Activated T-helper 1 cell treated with anti-CD3 and anti-CD28 coated beads, Interleukin-12 subunit alpha, Interleukin-12 subunit beta, Interleukin-2, Interleukin-4 antibody, amounts not matched to agents 30 ng/mL and 10 ng/mL and 1 ng/mL, durations not matched to agents 14 hours and 24 hours and 36 hours (primary cell): Measurements from ENCODE around the gene KCNQ1. TPM values are rescaled to one million over a fixed set of nuclear protein-coding genes. Genes with fewer than 3 reads are reported as not detected.

Experiments used
- DNase-seq: peaks from one replicate; pipeline ENCODE4 v3.0.0; 2021; ENCODE audit warnings: low spot score
- H3K27ac Mint-ChIP-seq: one replicate; pipeline ENCODE4 v1.8.0; 2021; ENCODE audit warnings: mild to moderate bottlenecking, mixed read lengths
- H3K27me3 Mint-ChIP-seq: one replicate; pipeline ENCODE4 v1.8.0; 2022; ENCODE audit warnings: mild to moderate bottlenecking, moderate library complexity, mixed read lengths; ENCODE audit not compliant: insufficient read depth
- H3K36me3 Mint-ChIP-seq: one replicate; pipeline ENCODE4 v1.8.0; 2021; ENCODE audit warnings: low read depth, mixed read lengths
- H3K4me1 Mint-ChIP-seq: one replicate; pipeline ENCODE4 v1.8.0; 2021; ENCODE audit warnings: low read depth, mixed read lengths
- H3K4me3 Mint-ChIP-seq: one replicate; pipeline ENCODE4 v1.8.0; 2021; ENCODE audit warnings: mild to moderate bottlenecking, moderate library complexity, mixed read lengths
- H3K9me3 Mint-ChIP-seq: one replicate; pipeline ENCODE4 v1.8.0; 2021; ENCODE audit warnings: mixed read lengths
- intact Hi-C: fragments of 100-400 bp; cut with micrococcal nuclease; formaldehyde crosslinking; loops from one replicate; pipeline ENCODE4 v1.15.1; 2024
- total RNA-seq: library from RNA; stranded (reverse); gene quantifications from 2 replicates; pipeline ENCODE4 v1.2.3, GENCODE V29; 2022

KCNQ1 gene
- total RNA-seq, 1 donor from 2014 or later, result 6.4 TPM

- no peaks in the 10 kb centered on the region for H3K36me3 Mint-ChIP-seq
- intact Hi-C loops, result no loop called here
- H3K27ac Mint-ChIP-seq, result no peak overlapping the region
- DNase-seq, result no peak
- H3K4me1 Mint-ChIP-seq, result no peaks in the 10 kb centered on the region
- no peaks in the 10 kb centered on the region for H3K9me3 Mint-ChIP-seq
- no peak overlapping the region for H3K4me3 Mint-ChIP-seq
- H3K27me3 Mint-ChIP-seq, result no peaks in the 10 kb centered on the region
Measured at GRCh38 chr11:2423157-2424025, 21.4 kb upstream of the KCNQ1 start.

GRCh38 chr11:2424811-2425495, 19.9 kb upstream of the KCNQ1 start:
- Mint-ChIP-seq H3K27me3 (no peaks in the 10 kb centered on the region), H3K36me3 (no peaks in the 10 kb centered on the region), H3K4me1 (no peaks in the 10 kb centered on the region), H3K27ac (no peak overlapping the region), H3K9me3 (no peaks in the 10 kb centered on the region), H3K4me3 (no peak overlapping the region)
- intact Hi-C loops, result no loop called here
- DNase-seq, result no peak

GRCh38 chr11:2425506-2425905, 19.3 kb upstream of the KCNQ1 start:
- Mint-ChIP-seq H3K36me3 (no peaks in the 10 kb centered on the region), H3K4me3 (no peak overlapping the region), H3K27ac (no peak overlapping the region), H3K4me1 (no peaks in the 10 kb centered on the region), H3K27me3 (no peaks in the 10 kb centered on the region), H3K9me3 (no peaks in the 10 kb centered on the region)
- no peak for DNase-seq
- intact Hi-C loops, result no loop called here

GRCh38 chr11:2426221-2426620, 18.6 kb upstream of the KCNQ1 start:
- intact Hi-C loops, result no loop called here
- no peaks in the 10 kb centered on the region for H3K36me3 Mint-ChIP-seq
- no peak for DNase-seq
- no peak overlapping the region for H3K4me3 Mint-ChIP-seq
- H3K27me3 Mint-ChIP-seq, result no peaks in the 10 kb centered on the region
- H3K27ac Mint-ChIP-seq, result no peak overlapping the region
- no peaks in the 10 kb centered on the region for H3K4me1 Mint-ChIP-seq
- no peaks in the 10 kb centered on the region for H3K9me3 Mint-ChIP-seq

GRCh38 chr11:2426826-2427521, 17.8 kb upstream of the KCNQ1 start:
- no peaks in the 10 kb centered on the region for H3K36me3 Mint-ChIP-seq
- no peaks in the 10 kb centered on the region for H3K27me3 Mint-ChIP-seq
- intact Hi-C loops, result no loop called here

GRCh38 chr11:2427721-2428321, 17.0 kb upstream of the KCNQ1 start:
- H3K4me3 Mint-ChIP-seq, result no peak overlapping the region
- H3K36me3 Mint-ChIP-seq, result no peaks in the 10 kb centered on the region
- H3K9me3 Mint-ChIP-seq, result no peaks in the 10 kb centered on the region
- no peak for DNase-seq
- no peak overlapping the region for H3K27ac Mint-ChIP-seq
- H3K27me3 Mint-ChIP-seq, result no peaks in the 10 kb centered on the region
- intact Hi-C loops, result loop anchor here (1.0 kb wide), 1 partner anchor 460 kb away; no protein-coding TSS in a partner anchor
- H3K4me1 Mint-ChIP-seq, result no peaks in the 10 kb centered on the region

More at GRCh38 chr11:2426826-2427521, 17.8 kb upstream of the KCNQ1 start:
- no peak for DNase-seq
- H3K4me3 Mint-ChIP-seq, result no peak overlapping the region
- no peaks in the 10 kb centered on the region for H3K4me1 Mint-ChIP-seq
- H3K27ac Mint-ChIP-seq, result no peak overlapping the region
- no peaks in the 10 kb centered on the region for H3K9me3 Mint-ChIP-seq

- intact Hi-C loops, result loop anchor here (1.0 kb wide), 1 partner anchor 460 kb away; no protein-coding TSS in a partner anchor
- Mint-ChIP-seq H3K9me3 (no peaks in the 10 kb centered on the region), H3K27ac (no peak overlapping the region), H3K36me3 (no peaks in the 10 kb centered on the region), H3K4me1 (no peaks in the 10 kb centered on the region), H3K27me3 (no peaks in the 10 kb centered on the region), H3K4me3 (no peak overlapping the region)
- DNase-seq, result peak; percentile 67
Measured at GRCh38 chr11:2428322-2428795, 16.4 kb upstream of the KCNQ1 start.

- H3K36me3 Mint-ChIP-seq, result no peaks in the 10 kb centered on the region
- no peaks in the 10 kb centered on the region for H3K27me3 Mint-ChIP-seq
- no peaks in the 10 kb centered on the region for H3K9me3 Mint-ChIP-seq
- H3K4me3 Mint-ChIP-seq, result no peak overlapping the region
- no peaks in the 10 kb centered on the region for H3K4me1 Mint-ChIP-seq
- H3K27ac Mint-ChIP-seq, result no peak overlapping the region
- intact Hi-C loops, result loop anchor here (5.0 kb wide), 1 partner anchor 661 kb away; no protein-coding TSS in a partner anchor
- DNase-seq, result no peak
Measured at GRCh38 chr11:2431395-2431794, 13.4 kb upstream of the KCNQ1 start.

GRCh38 chr11:2432171-2432621, 12.6 kb upstream of the KCNQ1 start:
- H3K36me3 Mint-ChIP-seq, result no peaks in the 10 kb centered on the region
- no peaks in the 10 kb centered on the region for H3K9me3 Mint-ChIP-seq
- no peak for DNase-seq

GRCh38 chr11:2432628-2433071, 12.2 kb upstream of the KCNQ1 start:
- Mint-ChIP-seq H3K36me3 (no peaks in the 10 kb centered on the region), H3K4me3 (no peak overlapping the region), H3K27ac (no peak overlapping the region), H3K4me1 (no peaks in the 10 kb centered on the region), H3K9me3 (no peaks in the 10 kb centered on the region), H3K27me3 (no peaks in the 10 kb centered on the region)
- intact Hi-C loops, result loop anchor here (5.0 kb wide), 1 partner anchor 660 kb away; no protein-coding TSS in a partner anchor
- DNase-seq, result no peak

More at GRCh38 chr11:2432171-2432621, 12.6 kb upstream of the KCNQ1 start:
- H3K4me1 Mint-ChIP-seq, result no peaks in the 10 kb centered on the region
- H3K4me3 Mint-ChIP-seq, result no peak overlapping the region
- H3K27ac Mint-ChIP-seq, result no peak overlapping the region
- H3K27me3 Mint-ChIP-seq, result no peaks in the 10 kb centered on the region
- intact Hi-C loops, result loop anchor here (5.0 kb wide), 1 partner anchor 660 kb away; no protein-coding TSS in a partner anchor

- H3K4me3 Mint-ChIP-seq, result no peak overlapping the region
- no peaks in the 10 kb centered on the region for H3K27me3 Mint-ChIP-seq
- intact Hi-C loops, result loop anchor here (5.0 kb wide), 1 partner anchor 659 kb away; no protein-coding TSS in a partner anchor
- no peak for DNase-seq
- no peaks in the 10 kb centered on the region for H3K4me1 Mint-ChIP-seq
- no peaks in the 10 kb centered on the region for H3K9me3 Mint-ChIP-seq
- no peaks in the 10 kb centered on the region for H3K36me3 Mint-ChIP-seq
- no peak overlapping the region for H3K27ac Mint-ChIP-seq
Measured at GRCh38 chr11:2433106-2433925, 11.5 kb upstream of the KCNQ1 start.
